Endothelial cell of umbilical vein (primary cell): ENCODE results near the gene ARPIN. TPM values are rescaled to one million over a fixed set of nuclear protein-coding genes. Genes with fewer than 3 reads are reported as not detected.

Experiments
- BruUV-seq: library from RNA; stranded (reverse); fragments of 400-500 nt; replicated peaks from 2 replicates; lab custom pipeline; 2021; lab: Mats Ljungman, UMichigan
- CTCF ChIA-PET: fragments of 300-600, 350-600 bp; sonication (Branson Sonifier 250); formaldehyde crosslinking; loops from one replicate; lab custom pipeline; 2021; ENCODE audit warnings: antibody characterized with exemption, inconsistent platforms; lab: Charles Lee
- POLR2A ChIA-PET: fragments of 300-600, 350-600 bp; sonication (Branson Sonifier 250); formaldehyde crosslinking; loops from one replicate; lab custom pipeline; 2021; ENCODE audit warnings: antibody characterized with exemption, inconsistent platforms; lab: Charles Lee
- DNase-seq: peaks from one replicate; pipeline ENCODE4 v3.0.0-alpha.2; 2011; ENCODE audit warnings: low read depth, low spot score
- FAIRE-seq: peaks from 2 replicates; lab custom pipeline; 2011; peaks lifted over from hg19 to GRCh38; lab: Jason Lieb, UNC
- H2AFZ ChIP-seq: 2 replicates; pipeline ENCODE4 v1.6.0; 2012; ENCODE audit warnings: low read depth, low read length, control low read depth, inconsistent platforms
- H3K27ac ChIP-seq: 2 replicates; pipeline ENCODE4 v1.5.1; 2011; ENCODE audit warnings: low read depth, mild to moderate bottlenecking, control low read depth, low read length, moderate library complexity; ENCODE audit not compliant: insufficient read depth
- H3K27me3 ChIP-seq, 2 experiments: 2 replicates each; pipeline versions ENCODE4 v1.6.0 to v1.6.1; 2011; ENCODE audit warnings: low read length in 2 of 2, mixed read lengths in 1 of 2; ENCODE audit not compliant: control insufficient read depth in 2 of 2, insufficient read depth in 2 of 2
- H3K36me3 ChIP-seq, 2 experiments: 2 replicates in 1 of 2; 3 replicates in 1 of 2; pipeline ENCODE4 v1.5.1; 2011; ENCODE audit warnings: low read length in 2 of 2, mild to moderate bottlenecking in 1 of 2, moderate library complexity in 1 of 2; ENCODE audit not compliant: control insufficient read depth in 2 of 2, insufficient read depth in 2 of 2; ENCODE audit errors: extremely low read depth in 1 of 2
- H3K4me1 ChIP-seq: 3 replicates; pipeline ENCODE4 v1.5.1; 2011; ENCODE audit warnings: mild to moderate bottlenecking, low read length; ENCODE audit not compliant: control insufficient read depth, insufficient read depth; ENCODE audit errors: extremely low read depth
- H3K4me2 ChIP-seq: 2 replicates; pipeline ENCODE4 v1.6.1; 2011; ENCODE audit warnings: low read length, control low read depth, mixed read lengths; ENCODE audit not compliant: insufficient read depth
- H3K4me3 ChIP-seq, 3 experiments: fragments of 200-600 bp in 1 of 3; sonication (generic), shearing (Covaris generic) in 1 of 3; replicated peaks in 1 of 3; 2 replicates each; pipeline ENCODE4 v1.5.1; 2011 to 2016; ENCODE audit warnings: control low read depth in 3 of 3, low read length in 3 of 3, mild to moderate bottlenecking in 2 of 3, inconsistent platforms in 1 of 3, low read depth in 1 of 3, moderate library complexity in 1 of 3; ENCODE audit not compliant: insufficient read depth in 1 of 3
- H3K79me2 ChIP-seq: 2 replicates; pipeline ENCODE4 v1.6.0; 2012; ENCODE audit warnings: low read length, inconsistent platforms; ENCODE audit not compliant: control insufficient read depth, insufficient read depth
- H3K9ac ChIP-seq: replicated peaks from 2 replicates; pipeline ENCODE3; 2011; ENCODE audit warnings: low read length, control low read depth; ENCODE audit not compliant: insufficient read depth; ENCODE audit errors: extremely low read depth
- H3K9me1 ChIP-seq: replicated peaks from 3 replicates; pipeline ENCODE4 v1.6.0; 2011; ENCODE audit warnings: mild to moderate bottlenecking, low read length; ENCODE audit not compliant: control insufficient read depth, insufficient read depth; ENCODE audit errors: extremely low read depth
- H3K9me3 ChIP-seq: replicated peaks from 2 replicates; pipeline ENCODE4 v1.5.1; 2012; ENCODE audit warnings: low read length, inconsistent platforms; ENCODE audit not compliant: control insufficient read depth, insufficient read depth
- H4K20me1 ChIP-seq: replicated peaks from 2 replicates; pipeline ENCODE3; 2011; ENCODE audit warnings: mild to moderate bottlenecking, low read length; ENCODE audit not compliant: control insufficient read depth, insufficient read depth; ENCODE audit errors: extremely low read depth
- CTCF ChIP-seq, 2 donors: IDR thresholded peaks; 1 replicate in 1 of 2; 2 replicates in 1 of 2; pipeline ENCODE4 v1.5.1; 2011; ENCODE audit warnings: low read length in 2 of 2, mild to moderate bottlenecking in 2 of 2, moderate library complexity in 2 of 2, control low read depth in 1 of 2, inconsistent platforms in 1 of 2, low read depth in 1 of 2; ENCODE audit not compliant: insufficient read depth in 1 of 2; ENCODE audit errors: extremely low read depth in 1 of 2
- EZH2 ChIP-seq: IDR thresholded peaks from 2 replicates; pipeline ENCODE4 v1.6.1; 2012; ENCODE audit warnings: borderline replicate concordance, low read depth, mild to moderate bottlenecking, moderate library complexity, low read length, inconsistent platforms; ENCODE audit not compliant: severe bottlenecking
- FOS ChIP-seq: IDR thresholded peaks from 2 replicates; pipeline ENCODE4 v1.6.1; 2011; ENCODE audit warnings: mild to moderate bottlenecking, low read length, moderate library complexity, borderline replicate concordance; ENCODE audit not compliant: insufficient read depth
- GATA2 ChIP-seq: IDR thresholded peaks from 2 replicates; pipeline ENCODE4 v1.7.0; 2011; ENCODE audit warnings: low read depth, mild to moderate bottlenecking, moderate library complexity, mixed read lengths, low read length; ENCODE audit not compliant: insufficient read length, insufficient read depth
- JUN ChIP-seq: IDR thresholded peaks from 2 replicates; pipeline ENCODE4 v1.6.1; 2011; ENCODE audit warnings: borderline replicate concordance, low read depth; ENCODE audit not compliant: insufficient read length, insufficient read depth
- MAX ChIP-seq: IDR thresholded peaks from 2 replicates; pipeline ENCODE4 v1.6.1; 2011; ENCODE audit not compliant: insufficient read depth, insufficient read length
- MYC ChIP-seq: IDR thresholded peaks from one replicate; pipeline ENCODE4 v1.6.1; 2011; ENCODE audit warnings: mild to moderate bottlenecking, low read depth, low read length
- POLR2A ChIP-seq: IDR thresholded peaks from 2 replicates; pipeline ENCODE4 v1.6.1; 2012; ENCODE audit warnings: low read depth, mild to moderate bottlenecking, control low read depth, low read length
- POLR2AphosphoS5 ChIP-seq: IDR thresholded peaks from 2 replicates; pipeline ENCODE4 v1.6.1; 2012; ENCODE audit warnings: low read depth, mild to moderate bottlenecking, control low read depth, low read length, moderate library complexity; ENCODE audit not compliant: insufficient read depth
- dilution Hi-C: fragments of 300-500 bp; cut with MboI; formaldehyde crosslinking; loops from one replicate; pipeline ENCODE4 v1.15.0; 2019; ENCODE audit warnings: low sequenced_read_pairs; ENCODE audit not compliant: extremely low pct_ligation_motif_present
- intact Hi-C: fragments of 100-400 bp; cut with micrococcal nuclease; formaldehyde crosslinking; loops from one replicate; pipeline ENCODE4 v1.10.0; 2022
- polyA plus RNA-seq, 4 experiments: library from polyadenylated mRNA; depleted of rRNA in 3 of 4; stranded (reverse) in 3 of 4; unstranded in 1 of 4; fragments of >200 nt; gene quantifications; 2 replicates each; pipeline versions ENCODE4 v1.2.1 to v1.2.3, GENCODE V29; 2011 to 2012; ENCODE audit warnings: missing spikeins in 1 of 4
- total RNA-seq: library from RNA; stranded (reverse); gene quantifications from 2 replicates; pipeline ENCODE4 v1.2.3, GENCODE V29; 2021

Gene ARPIN
- total and polyA plus RNA-seq, 2 donors (not counting 3 experiments of a cell fraction or from before 2014, with no cell fraction given): 13.0 to 23.3 TPM

DNA sequence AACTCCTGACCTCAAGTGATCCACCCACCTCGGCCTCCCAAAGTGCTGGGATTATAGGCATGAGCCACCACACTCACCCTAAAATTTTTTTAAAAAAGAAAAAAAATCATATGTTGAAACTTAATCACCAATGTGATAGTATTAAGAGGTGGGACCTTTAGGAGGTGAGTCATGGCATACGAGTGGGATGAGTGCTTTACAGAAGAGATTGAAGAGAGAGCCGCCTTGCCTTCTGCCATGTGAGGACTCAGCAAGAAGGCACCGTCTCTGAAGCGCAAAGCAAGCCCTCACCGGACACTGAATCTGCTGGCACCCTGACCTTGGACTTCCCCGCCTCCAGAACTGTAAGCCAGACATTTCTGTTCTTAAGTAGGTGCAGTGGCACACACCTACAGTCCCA lies 5.5 kb downstream of the ARPIN start:
- no peaks in the 10 kb centered on the region for H3K9me1 ChIP-seq
- intact Hi-C loops: no loop called here
- H3K27me3 ChIP-seq: no peaks in the 10 kb centered on the region
- no peak overlapping the region for H3K9ac ChIP-seq
- no peaks in the 10 kb centered on the region for H4K20me1 ChIP-seq
- BruUV-seq: no TSS peak
- dilution Hi-C loops: no loop called here
- no peak overlapping the region for H2AFZ ChIP-seq
- no peaks in the 10 kb centered on the region for H3K9me3 ChIP-seq
- DNase-seq (no peak), FAIRE-seq (no peak)
- no peak overlapping the region for H3K4me2 ChIP-seq
- POLR2A ChIA-PET: no interaction called here
- TF ChIP-seq EZH2: no peak
- no peak for TF ChIP-seq FOS
- TF ChIP-seq MYC: no peak
- no peak for TF ChIP-seq JUN
- no peak for TF ChIP-seq CTCF (IDR thresholded peaks at IDR 0.05; ENCODE audit: extremely low read depth in 1 of 2, insufficient read depth in 1 of 2, low read depth in 1 of 2, low read length in 2 of 2)
- TF ChIP-seq MAX: no peak
- no peak for TF ChIP-seq POLR2A
- no peak for TF ChIP-seq POLR2AphosphoS5
- TF ChIP-seq GATA2: no peak
- no peak overlapping the region for H3K27ac ChIP-seq
- no peak overlapping the region for H3K4me3 ChIP-seq
- peaks cover 0 to 21% of the 10 kb centered on the region in 2 experiments for H3K36me3 ChIP-seq
- H3K79me2 ChIP-seq: no peaks in the 10 kb centered on the region
- CTCF ChIA-PET: no interaction called here
- peaks cover 7% of the 10 kb centered on the region for H3K4me1 ChIP-seq
